HG03066 (cell line): Measurements from ENCODE around the gene CAPN1.
"Not testable (repeated sequence)": the region's sequence is repeated elsewhere in the genome, so short reads cannot be mapped to it uniquely, and the experiment has no call there.

Source experiments
- ATAC-seq: cut with Tn5 transposase; IDR thresholded peaks from one replicate; pipeline ENCODE4 v1.9.1; 2021; ENCODE audit warnings: low read depth; ENCODE audit not compliant: unreplicated experiment

Gene CAPN1

DNA sequence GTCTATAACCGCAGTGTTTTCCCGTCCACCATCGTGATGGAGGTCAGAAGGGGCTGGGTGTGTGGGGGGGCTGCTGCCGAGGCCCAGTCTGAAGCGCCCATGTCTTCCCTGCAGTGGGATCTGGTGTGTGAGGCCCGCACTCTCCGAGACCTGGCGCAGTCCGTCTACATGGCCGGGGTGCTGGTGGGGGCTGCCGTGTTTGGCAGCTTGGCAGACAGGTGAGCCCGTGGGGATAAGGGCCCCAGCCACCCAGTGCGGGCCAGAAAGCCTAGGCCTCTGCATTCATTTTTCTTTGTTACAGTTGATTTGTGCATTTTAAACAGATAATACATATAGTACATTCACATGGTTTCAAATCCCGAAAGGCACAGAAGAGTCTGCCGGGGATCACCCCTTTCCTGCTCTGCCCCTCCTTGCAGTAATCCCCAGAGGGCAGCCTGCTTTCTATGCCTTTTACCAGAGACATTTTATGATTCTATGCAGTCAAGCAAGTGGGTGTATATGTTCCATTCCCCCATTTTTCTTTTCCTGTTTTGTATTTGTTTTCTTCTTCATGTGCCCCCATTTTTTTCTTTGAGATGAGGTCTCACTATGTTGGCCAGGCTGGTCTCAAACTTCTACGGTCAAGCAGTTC lies 32.6 kb downstream of the CAPN1 start:
- no peak for ATAC-seq

DNA sequence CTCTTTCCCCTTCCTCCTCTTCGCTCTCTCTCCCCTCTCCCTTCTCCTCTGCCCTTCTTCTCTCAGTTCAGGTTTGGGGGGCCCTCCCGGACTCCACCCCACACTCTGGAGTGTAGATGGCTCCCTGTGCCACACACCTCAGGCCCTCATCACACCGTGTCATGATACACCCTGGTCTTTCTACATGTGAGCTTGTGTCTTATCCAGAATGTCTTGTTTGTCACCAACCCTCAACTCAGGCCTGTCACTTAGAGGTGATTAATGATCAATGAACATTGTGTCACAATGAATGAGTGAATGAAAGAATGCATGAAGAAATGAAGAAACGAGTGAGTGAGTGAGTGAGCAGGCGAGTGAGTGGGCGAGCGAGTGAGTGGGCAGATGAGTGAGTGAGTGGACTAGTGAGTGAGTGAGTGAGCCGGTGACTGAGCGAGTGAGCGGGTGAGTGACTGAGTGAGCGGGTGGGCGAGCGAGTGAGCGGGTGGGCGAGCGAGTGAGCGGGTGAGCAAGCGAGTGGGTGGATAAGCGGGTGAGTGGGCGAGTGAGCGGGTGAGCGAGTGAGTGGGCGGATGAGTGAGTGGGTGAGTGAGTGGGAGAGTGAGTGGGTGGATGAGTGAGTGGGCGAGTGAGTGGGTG lies 33.8 kb downstream of the CAPN1 start:
- no peak for ATAC-seq

DNA sequence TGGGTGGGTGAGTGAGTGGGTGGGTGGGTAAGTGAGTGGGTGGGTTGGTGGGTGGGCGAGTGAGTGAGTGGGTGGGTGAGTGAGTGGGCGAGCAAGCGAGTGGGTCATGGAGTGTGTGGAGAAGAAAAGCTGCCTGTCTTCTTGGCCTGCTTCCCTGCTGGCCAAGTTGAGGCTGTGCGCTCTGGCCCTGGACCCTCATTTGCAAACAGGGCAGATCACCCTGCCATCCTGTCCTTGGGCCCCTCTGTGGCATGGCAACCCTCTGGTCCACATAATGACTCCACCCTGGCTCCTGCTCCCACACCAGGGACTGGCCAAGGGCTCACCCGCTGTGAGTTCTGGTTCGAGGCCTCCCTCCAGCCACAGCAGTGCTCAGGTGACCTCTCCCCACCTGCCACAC lies 35.1 kb downstream of the CAPN1 start:
- ATAC-seq: no peak

DNA sequence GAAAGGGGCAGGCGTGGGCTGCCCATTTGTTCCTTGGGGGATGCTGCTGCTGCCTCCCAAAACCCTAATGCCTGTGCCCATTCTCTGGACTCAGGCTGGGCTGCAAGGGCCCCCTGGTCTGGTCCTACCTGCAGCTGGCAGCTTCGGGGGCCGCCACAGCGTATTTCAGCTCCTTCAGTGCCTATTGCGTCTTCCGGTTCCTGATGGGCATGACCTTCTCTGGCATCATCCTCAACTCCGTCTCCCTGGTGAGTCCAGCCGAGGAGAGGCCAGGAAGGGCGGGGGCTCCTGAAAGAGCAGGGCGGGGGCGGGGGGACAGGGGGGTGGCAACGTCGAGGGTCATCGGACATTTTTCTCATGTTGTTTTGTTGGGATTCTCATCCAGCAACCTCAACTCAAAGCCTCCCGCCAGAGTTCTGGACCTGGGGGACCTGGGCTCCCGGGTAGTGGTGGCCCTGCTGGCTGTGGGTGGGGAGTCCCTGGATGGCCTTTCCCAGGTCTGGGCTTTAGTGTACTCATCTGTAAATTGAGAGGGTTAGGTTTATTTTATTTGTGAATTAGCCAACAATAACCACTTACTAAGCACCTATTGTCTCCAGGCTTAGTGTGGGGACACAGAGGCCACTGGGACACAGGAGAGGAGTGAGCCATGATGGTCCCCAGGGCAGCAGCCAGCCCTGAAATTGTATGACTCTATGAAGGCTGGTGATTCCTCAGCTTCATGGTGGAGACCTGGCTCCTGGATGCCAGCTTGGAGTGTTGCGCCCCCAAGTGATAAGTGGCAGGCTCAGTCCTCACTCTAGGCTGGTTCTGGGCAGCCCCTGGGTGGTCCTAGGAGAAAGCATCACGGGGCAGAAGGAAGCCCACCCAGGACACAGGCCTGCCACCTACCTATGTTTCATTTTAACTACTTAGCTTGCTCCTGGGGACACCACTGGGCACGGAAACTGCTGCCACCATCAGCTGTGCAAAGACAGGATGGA lies 36.0 kb downstream of the CAPN1 start:
- ATAC-seq: no peak

DNA sequence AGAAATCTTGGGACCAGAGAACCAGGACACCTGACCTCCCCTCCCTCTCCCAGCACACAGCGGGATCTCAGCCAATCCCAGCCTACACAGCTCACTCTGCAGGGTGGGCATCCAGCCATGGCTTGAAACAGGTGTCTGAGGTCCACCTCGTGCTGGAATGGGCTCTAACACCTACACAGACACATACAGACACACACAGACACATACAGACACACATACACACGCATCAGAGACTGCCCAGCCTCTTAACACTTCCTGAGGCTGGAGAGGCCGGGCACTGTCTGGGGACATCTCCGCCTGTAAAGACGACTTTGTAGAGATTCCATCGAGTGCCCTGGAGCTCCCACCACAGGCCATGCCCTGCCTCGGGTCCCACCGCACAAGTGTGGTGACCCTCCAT lies 36.7 kb downstream of the CAPN1 start:
- ATAC-seq: no peak

DNA sequence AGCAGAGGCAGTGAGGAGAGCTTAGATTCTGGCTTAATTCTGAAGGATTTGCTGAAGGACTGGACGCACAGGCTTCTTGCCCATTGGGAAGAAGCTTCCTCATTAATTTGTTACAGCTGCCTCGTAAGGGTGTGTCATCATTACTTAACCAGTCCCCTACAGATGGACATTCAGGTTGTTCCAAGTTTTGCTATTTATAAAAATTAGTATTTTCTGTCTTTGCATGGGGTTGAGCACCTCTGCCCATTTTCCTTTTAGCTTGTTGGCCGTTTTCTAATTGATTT lies 38.1 kb downstream of the CAPN1 start:
- ATAC-seq: no peak

DNA sequence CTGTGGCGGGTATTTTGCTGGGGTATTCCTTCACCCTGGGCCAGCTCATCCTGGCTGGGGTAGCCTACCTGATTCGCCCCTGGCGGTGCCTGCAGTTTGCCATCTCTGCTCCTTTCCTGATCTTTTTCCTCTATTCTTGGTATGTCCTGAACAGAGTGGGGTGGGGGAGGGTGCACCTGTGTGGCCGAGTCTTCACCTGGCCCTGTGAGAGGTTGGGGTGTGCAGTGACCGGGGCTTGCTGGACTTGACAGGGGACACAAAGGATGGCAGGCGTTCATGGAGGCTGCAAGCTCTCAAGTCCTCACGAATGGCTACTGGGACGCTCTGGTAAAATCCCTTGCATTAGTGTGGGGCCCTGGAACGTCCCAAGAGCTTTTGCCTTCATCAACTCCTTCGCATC lies 39.3 kb downstream of the CAPN1 start:
- ATAC-seq: no peak

DNA sequence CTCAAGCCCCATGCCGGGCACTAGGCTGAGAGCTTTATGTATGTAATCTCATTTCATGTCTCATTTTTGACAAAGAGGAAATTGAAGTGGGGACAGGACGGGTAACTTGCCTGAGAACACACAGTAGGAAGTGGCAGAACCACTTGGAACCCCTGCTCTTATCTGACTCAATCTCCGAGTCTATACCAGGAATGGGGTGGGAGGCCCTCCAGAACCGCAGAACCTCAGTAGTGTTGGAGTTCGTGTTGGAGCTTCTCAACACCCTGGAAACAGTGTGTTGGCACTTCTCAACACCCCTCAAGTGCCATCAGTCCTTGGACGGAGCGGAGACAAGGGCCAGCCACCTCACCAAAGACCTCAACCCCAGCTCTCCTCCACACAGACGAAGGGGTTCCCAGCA lies 41.3 kb downstream of the CAPN1 start:
- no peak for ATAC-seq

DNA sequence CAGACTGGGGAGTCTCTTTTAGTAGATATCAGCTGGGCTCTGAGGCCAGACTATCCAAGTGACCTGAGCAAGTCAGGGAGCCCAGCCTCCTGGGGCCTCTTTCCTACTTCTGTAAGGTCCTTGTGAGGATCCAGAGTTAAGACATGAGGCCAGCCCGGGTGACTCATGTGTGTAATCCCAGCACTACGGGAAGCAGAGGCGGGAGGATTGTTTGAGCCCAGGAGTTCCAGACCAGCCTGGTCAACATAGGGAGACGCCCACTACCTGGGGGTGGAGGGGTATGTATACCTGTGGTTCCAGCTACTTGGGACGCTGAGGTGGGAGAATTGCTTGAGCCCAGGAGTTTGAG lies 43.2 kb downstream of the CAPN1 start:
- ATAC-seq: no peak

DNA sequence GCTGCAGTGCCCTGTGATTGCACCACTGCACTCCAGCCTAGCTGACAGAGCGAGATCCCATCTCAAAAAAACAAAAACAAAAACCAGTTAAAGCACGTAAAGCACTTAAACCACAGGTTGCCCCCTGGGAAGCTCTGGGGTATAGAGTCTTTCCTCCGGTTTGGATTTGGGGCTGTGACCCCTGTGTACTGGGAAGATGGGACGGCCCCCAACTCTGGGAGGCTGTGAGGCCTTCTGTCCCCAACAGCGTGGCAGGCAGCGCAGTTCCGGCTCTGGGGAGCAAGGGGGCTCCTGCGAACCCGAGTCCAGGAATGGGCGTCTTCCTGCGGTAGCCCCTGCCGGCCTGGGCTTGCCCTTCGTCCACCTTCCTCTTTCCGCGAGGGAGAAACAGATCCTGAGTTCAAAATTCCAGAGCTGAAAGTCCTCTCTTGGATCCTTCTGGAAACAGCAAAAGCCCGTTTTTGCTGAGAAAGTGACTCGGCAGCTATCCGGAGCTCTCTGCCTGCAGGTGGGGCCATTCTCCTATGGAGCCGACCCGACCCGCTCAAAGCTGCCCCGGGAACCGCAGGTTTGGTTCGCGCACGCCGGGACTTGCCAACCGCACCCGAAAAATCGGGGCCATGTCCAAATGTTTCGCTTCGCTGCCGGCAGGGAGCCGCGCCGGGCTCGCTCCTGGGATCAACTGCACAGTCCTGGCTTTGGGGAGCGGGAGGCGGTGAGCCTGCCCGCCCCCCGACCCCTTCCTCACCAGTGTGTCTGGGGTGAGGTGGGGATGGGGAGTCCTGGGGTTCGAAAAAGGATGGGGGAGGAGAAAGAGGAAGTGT lies 43.8 kb downstream of the CAPN1 start:
- ATAC-seq: no peak

DNA sequence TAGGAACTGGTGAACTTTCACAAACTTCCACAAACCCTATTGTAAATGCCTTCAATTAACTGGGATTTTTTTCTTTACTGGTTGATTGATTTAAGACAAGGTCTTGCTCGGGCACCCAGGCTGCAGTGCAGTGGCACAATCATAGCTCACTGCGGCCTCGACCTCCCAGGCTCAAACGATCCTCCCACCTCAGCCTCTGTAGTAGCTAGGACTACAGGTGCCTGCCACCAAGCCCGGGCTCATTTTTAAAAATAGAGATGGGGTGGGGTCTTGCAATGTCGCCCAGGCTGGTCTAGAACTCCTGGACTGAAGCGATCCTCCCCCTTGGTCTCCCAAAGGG lies 44.3 kb downstream of the CAPN1 start:
- no peak for ATAC-seq

DNA sequence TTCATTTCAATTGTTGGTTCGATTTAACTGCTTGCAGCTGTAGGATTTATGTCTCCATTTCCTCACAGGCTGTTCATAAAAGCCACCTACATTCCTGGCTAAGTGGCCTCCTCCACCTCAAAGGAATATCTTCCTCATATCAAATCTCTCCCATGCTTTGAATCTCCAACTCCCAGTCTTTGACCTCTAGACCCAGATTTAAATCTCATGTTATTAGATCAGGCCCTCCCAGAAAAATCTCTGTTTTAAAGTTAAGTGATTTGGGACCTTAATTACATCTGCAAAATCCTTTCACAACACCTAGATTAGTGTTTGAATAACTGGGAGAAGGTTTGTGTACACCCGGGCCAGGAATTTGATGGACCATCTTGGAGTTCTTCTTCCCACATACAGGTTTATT lies 46.2 kb downstream of the CAPN1 start:
- ATAC-seq: no peak

DNA sequence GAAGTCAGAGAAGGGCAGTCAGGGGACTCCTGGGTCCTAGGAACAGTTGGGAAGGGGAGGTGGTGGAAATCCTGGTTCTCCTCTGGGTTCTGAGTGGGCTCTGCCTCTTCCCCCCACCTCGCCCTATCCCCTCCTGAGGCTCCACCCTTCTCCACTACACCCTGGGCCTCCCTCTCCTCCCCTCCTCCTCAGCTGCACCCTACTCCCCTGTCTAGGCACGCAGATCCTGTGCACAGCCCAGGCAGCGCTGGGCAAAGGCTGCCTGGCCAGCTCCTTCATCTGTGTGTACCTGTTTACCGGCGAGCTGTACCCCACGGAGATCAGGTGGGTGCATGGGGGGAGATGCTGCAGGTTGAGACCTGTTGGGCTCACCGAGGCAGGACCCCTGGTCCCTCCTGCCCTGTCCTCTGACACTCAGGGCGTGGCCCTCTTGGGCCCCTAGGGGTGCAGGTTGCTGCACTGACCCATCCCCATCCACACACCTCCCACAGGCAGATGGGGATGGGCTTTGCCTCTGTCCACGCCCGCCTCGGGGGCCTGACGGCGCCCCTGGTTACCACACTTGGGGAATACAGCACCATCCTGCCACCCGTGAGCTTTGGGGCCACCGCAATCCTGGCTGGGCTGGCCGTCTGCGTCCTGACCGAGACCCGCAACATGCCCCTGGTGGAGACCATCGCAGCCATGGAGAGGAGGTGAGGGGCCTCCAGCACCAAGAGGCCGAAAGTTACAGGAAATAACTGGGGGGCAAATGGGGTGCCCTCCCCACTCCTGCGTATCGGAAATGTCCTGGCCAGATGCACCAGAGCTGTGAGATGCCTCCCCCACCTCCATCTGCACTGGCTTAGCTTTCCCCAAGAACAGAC lies 54.7 kb downstream of the CAPN1 start:
- ATAC-seq: no peak

DNA sequence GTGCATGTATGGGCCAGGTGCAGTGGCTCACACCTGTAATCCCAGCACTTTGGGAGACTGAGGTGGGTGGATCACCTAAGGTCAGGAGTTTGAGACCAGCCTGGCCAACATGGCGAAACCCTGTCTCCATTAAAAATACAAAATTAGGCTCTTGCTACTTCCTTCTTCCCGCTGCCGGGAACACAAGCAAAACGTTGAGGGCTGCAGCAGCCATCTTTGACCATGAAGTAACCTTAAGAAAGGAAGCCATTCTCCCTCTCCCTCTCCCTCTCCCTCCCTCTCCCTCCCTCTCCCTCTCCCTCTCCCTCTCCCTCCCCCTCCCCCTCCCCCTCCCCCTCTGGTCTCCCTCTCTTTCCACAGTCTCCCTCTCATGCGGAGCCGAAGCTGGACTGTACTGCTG lies 56.6 kb downstream of the CAPN1 start:
- not testable (repeated sequence) for ATAC-seq

DNA sequence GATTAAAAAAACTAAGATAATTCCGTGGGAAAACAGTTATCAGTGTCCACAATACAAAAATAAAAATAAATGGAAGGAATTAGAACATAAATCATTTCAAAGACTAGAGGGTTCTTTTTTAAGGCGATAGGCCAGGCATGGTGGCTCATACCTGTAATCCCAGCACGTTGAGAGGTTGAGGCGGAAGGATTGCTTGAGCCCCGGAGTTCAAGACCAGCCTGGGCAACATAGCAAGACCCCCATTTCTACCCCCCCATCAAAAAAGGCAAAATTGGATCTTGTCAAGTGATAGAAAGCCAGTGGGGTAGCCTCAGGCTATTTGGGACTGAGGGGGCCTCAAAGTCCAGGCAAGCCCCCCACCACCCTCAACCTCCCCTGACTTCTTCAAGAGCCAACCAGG lies 59.4 kb downstream of the CAPN1 start:
- no peak for ATAC-seq

DNA sequence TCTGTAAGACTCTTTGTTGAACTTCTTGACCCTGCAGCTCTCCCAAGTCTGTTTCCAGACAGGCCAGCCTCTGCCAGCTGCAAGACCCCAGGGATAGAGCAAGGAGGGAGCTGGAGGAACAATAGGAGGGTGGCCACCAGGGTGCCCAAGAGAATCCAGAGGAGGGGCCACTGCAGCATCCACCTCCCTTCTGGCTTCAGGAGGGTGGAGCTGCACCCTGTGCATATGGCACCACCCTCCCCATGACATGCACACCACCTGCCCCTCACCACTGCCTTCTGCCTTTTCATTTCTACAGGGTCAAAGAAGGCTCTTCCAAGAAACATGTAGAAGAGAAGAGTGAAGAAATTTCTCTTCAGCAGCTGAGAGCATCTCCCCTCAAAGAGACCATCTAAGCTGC lies 60.0 kb downstream of the CAPN1 start:
- ATAC-seq: no peak

DNA sequence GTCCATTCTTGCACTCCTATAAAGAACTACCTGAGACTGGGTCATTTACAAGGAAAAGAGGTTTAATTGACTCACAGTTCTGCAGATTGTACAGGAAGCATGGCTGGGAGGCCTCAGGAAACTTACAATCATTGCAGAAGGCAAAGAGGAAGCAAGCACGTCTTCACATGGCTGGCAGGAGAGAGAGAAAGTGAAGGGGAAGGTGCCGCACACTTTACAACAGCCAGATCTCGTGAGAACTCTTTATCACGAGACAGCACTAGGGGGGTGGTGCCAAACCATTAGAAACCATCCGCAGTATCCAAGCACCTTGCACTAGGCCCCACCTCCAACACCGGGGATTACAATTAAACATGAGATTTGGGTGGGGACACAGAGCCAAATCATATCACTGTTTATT lies 60.7 kb downstream of the CAPN1 start:
- no peak for ATAC-seq

DNA sequence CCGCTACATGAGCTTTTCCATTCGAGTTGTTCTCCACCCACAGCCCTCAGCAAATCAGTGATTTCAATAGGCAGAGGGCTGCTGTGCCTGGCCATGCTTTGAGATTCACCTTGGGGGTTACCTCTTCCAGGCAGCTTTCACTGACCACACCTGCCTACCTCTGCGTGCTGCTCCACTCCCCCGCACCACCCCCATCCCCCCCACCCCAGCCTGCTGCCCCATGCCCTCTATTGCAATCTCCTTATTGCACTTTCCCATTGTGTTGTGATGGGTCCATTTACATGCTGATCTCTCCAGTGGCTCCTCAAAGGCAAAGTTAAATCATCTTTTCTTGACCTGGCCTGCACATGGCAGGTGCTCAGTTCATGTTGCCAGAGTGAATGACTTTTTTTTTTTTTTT lies 62.1 kb downstream of the CAPN1 start:
- ATAC-seq: no peak

DNA sequence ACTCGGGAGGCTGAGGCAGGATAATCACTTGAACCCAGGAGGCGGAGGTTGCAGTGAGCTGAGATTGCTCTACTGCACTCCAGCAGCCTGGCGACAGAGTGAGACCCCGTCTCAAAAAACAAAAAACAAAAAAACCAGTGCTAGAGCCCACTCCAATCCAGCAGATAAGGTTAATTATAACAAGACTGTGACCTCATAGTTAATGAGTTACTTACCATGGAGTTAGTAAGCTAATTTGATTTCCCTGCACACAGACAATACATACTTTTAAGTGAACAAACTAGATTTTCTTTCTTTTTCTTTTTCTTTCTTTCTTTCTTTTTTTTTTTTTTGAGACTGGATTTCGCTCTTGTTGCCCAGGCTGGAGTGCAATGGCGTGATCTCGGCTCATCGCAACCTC lies 63.3 kb downstream of the CAPN1 start:
- ATAC-seq: not testable (repeated sequence)

DNA sequence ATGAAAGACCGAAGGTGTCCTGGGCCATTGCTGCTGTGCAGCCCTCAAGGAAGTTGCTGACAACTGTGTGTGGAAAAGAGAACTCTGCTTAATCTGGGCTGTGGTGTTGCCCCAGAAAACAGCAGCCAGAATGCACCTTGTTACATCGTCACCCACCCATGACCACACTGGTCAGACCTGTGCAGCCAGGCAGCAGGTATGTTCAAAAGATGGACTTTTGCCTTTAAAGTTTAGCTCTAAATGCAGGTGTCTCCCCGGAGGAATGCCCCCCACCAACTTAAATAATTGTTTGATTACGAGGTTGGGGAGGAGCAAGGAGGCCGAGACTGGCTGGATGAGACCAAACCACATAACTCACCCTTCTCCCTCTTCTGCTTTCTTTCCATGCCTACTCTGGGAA lies 64.8 kb downstream of the CAPN1 start:
- no peak for ATAC-seq
